NB4 (cell line): ENCODE data around the gene ELFN2.

ENCODE experiments used
- CTCF ChIP-seq: IDR thresholded peaks from one replicate; pipeline ENCODE4 v1.5.1; 2012; ENCODE audit warnings: low read depth, low read length
- POLR2A ChIP-seq: IDR thresholded peaks from 2 replicates; pipeline ENCODE4 v1.6.1; 2011; ENCODE audit warnings: mild to moderate bottlenecking; ENCODE audit not compliant: insufficient read length; ENCODE audit errors: extremely low read depth
- TF ChIP-seq, protein P1 (sequence below): IDR thresholded peaks from 2 replicates; pipeline ENCODE4 v1.6.1; 2011; ENCODE audit warnings: low read depth, low read length

GRCh38 chr22:37326726-37327125, 100.6 kb downstream of the ELFN2 start:
- TF ChIP-seq CTCF (no peak), POLR2A (no peak)
- TF ChIP-seq, protein P1, sequence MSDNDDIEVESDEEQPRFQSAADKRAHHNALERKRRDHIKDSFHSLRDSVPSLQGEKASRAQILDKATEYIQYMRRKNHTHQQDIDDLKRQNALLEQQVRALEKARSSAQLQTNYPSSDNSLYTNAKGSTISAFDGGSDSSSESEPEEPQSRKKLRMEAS = no peak
